ENCODE results near the gene KCNF1.

The KCNF1 gene

DNA sequence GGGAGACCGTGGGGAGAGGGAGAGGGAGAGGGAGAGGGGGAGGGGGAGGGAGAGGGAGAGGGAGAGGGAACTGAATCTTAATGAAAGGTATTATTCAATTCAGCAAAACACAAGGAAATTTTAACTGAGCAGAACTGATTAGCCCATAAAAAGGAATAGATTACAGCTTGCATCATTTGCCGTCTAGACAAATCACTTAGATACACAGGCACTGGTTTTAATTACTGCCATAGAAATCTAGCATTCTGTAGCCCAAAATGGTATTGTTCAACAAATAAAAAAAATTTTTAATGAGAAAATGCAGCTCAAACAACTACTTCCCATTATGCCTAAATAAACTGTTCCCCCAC, 7.9 kb upstream of the KCNF1 start:
- DNase-seq (ENCODE audit: low read depth): no peak

- no peak for DNase-seq (ENCODE audit: low read depth)
Observed at GRCh38 chr2:10904455-10904854, 7.3 kb upstream of the KCNF1 start.

DNA sequence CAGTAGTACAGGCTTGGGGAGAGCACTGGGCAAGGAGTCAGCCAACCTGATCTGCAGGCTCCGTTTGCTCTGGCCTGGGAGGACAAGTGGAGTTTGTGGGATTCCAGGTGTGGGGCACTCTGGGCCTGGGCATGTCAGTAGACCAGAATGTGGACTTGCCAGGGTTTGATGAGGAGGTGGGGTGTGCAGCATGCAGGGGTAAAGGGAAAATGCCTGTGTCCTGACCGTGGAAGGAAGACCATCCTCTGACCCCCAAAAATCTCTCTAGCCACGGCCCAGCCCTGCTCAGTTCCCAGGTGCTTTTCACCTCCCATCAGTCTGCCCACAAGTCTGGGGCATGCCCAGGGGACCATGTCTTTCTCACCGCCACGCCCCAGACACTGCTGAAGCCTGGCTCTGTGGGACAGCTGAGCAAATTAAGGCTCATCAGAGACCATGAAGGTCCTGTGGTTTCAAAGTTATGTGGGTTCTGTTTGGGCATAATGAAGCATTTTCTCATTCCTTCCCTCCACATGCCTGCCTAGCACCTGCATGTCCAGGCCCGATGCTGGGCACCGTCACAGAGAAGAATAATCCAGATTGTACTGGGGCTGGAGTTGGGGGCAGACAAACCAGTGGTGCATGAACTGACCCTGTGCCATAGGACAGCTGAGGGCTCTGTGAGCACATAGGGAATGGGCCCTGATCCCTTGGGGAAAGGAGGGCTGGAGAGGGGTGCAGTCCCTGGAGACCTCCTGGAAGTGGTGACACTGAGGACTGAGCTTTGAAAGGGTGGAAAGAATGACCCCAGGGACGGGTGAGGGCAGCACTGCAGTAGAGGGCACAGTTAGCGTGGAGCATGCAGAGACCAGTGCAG, 6.5 kb upstream of the KCNF1 start:
- no peak for DNase-seq (ENCODE audit: low read depth)

DNA sequence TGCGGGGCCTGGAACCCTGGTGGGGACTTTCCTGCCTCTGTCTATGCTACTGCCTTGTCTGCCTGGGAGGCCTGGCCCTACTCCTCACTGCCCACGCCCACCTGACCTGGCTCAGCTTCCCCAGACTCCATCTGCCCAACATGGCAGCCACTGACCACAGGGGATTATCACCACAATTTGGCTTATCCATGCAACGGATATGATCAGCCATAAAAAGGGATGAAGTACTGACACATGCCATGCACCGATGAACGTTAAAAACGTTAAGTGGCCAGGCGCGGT, 5.9 kb upstream of the KCNF1 start:
- no peak for DNase-seq (ENCODE audit: low read depth)

DNA sequence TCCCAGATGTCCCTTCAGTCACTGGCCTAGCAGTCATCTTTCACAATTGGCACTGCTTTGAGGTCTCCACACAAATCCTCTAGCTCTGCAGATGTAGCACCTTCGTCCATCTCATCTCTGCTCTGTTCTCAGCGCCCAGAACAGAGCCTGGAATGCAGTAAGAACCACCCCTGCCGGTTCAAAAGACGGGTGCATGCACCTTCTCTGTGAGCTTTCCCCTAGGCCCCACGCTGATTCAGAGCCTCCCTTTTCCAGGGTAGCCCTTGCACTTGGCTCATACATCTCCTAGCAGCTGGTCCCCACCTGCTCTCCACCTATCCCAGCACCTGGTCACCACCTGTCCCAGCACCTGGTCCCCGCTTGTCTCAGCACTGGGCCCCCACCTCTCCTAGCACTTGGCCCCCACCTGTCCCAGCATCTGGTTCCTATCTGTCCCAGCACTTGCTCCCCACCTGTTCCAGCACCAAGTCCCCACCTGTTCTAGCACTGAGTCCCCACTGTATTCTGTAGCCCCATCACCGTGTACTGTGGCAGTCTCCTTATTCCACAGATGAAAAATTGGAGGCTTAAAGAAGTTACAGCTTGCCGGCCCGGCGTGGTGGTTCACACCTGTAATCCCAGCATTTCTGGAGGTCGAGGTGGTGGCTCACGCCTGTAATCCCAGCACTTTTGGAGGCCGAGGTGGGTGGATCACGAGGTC, 4.7 kb upstream of the KCNF1 start:
- no peak for DNase-seq (ENCODE audit: low read depth)

DNA sequence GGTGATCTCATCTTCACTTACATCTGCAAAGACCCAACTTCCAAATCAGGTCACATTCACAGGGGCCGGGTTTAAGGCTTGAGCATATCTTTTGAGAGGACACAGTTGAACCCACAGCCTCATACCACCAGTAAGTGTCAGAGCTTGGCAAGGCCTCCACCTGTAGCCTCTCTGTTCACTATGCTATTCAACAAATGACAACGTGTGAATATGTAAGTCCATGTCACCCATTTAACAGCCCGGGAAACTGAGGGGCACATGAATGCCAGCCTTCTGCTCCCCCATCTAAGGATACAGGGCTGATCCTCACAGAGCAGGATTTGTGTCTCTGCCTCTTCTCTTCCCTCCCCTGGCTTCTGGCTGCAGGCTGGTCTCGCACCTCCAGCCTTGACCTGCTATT, 3.5 kb upstream of the KCNF1 start:
- no peak for DNase-seq (ENCODE audit: low read depth)

DNA sequence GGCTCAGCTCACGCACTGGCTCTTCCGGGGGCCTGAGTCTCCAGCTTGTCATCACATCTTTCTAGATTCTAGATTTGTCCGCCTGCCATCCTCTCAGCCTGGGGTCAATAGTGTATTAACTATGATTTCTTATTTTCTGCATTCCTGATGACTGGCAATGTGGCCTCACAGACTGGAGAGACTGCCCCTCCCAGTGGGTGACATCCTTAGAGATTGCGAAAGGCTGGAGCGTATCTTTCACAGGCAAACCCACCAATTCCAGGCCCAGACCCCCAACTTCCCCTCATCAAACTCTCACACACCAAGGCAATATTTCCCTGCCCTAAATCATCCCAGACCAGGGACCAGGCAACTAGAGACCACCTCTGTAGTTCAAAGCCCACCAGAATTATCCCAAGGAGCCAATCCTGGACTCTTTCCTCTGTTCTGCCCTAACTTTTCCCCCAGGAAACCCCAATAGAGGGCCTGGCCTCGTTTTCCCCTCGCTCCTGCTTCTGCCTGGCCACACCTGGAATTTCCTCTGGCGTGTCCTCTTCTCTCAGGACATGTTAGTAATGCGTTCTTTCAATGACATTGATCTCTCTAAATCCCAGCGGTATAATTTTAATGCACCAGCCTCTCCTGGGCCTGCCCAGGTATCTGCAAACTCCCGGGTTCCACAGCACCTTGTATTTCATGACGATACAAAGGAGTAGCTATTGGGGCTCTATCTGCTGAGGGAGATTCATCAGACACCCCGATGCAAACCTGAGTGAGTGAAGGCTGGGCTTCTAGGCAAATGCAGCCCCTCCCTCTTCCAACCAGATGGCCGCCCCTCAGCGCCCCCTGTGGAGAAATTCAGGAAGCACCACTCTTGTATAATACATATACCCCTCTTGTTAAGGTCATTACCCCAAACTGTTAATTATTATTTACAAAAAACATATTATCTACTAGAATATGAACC, 2.4 kb upstream of the KCNF1 start:
- DNase-seq (ENCODE audit: low read depth): no peak

GRCh38 chr2:10909996-10910341, 1.8 kb upstream of the KCNF1 start:
- no peak for DNase-seq (ENCODE audit: low read depth)

DNA sequence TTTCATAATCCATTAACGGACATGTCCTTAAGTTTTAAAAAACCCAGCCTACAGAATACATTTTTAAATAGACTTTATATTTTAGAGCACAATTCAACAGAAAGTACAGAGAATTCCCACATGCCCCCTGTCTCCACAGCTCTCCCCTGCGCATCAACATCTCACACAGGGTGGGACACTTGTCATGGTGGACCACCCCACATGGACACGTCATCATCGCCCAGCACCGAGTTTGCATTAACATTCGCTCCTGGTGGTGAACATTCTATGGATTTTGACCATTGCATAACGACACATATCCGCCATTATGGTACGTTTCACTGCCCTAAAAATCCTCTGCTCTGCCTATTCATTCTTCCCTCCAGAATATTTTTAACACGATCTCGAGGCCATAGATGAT, 1.1 kb upstream of the KCNF1 start:
- DNase-seq (ENCODE audit: low read depth): no peak

DNA sequence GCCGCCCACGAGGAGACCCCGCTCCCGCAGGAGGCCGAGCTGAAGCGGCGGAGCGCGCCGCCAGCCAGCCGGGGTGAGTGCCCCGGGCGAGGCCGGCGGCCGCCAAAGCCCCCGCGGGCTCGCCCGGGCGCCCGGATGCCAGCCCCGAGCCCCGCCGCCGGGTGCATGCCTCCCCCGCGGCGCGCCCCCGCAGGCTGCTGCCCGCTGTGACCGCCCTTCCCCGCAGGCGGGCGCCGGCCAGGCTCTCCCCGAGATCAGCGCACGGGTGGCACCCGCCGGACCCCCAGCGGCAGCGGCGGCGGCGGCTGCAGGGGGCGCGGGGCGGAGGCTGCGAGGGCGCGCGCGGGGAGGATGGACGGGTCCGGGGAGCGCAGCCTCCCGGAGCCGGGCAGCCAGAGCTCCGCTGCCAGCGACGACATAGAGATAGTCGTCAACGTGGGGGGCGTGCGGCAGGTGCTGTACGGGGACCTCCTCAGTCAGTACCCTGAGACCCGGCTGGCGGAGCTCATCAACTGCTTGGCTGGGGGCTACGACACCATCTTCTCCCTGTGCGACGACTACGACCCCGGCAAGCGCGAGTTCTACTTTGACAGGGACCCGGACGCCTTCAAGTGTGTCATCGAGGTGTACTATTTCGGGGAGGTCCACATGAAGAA, 470 bp downstream of the KCNF1 start:
- no peak for DNase-seq (ENCODE audit: low read depth)

DNA sequence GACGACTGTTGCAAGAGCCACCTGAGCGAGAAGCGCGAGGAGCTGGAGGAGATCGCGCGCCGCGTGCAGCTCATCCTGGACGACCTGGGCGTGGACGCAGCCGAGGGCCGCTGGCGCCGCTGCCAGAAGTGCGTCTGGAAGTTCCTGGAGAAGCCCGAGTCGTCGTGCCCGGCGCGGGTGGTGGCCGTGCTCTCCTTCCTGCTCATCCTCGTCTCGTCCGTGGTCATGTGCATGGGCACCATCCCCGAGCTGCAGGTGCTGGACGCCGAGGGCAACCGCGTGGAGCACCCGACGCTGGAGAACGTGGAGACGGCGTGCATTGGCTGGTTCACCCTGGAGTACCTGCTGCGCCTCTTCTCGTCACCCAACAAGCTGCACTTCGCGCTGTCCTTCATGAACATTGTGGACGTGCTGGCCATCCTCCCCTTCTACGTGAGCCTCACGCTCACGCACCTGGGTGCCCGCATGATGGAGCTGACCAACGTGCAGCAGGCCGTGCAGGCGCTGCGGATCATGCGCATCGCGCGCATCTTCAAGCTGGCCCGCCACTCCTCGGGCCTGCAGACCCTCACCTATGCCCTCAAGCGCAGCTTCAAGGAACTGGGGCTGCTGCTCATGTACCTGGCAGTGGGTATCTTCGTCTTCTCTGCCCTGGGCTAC, 1.2 kb downstream of the KCNF1 start:
- no peak for DNase-seq (ENCODE audit: low read depth)

DNA sequence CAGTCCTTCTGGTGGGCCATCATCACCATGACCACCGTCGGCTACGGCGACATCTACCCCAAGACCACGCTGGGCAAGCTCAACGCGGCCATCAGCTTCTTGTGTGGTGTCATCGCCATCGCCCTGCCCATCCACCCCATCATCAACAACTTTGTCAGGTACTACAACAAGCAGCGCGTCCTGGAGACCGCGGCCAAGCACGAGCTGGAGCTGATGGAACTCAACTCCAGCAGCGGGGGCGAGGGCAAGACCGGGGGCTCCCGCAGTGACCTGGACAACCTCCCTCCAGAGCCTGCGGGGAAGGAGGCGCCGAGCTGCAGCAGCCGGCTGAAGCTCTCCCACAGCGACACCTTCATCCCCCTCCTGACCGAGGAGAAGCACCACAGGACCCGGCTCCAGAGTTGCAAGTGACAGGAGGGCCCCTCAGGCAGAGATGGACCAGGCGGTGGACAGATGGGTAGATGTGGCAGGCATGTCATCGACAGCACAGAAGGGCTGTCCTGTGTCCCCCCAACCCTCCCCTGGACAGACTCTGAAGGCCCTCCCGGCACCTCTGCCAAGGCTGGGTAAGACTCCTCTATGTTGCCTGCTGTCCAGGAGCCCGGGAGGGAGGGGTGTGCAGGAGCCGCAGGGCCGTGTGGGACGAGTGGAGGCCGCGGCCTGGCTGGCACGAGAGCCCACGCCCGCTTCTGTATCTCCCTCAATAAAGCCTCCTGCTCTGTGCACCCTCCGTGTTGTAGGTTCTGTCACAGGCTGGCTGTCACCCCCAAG, 2.0 kb downstream of the KCNF1 start:
- DNase-seq (ENCODE audit: low read depth): no peak

DNA sequence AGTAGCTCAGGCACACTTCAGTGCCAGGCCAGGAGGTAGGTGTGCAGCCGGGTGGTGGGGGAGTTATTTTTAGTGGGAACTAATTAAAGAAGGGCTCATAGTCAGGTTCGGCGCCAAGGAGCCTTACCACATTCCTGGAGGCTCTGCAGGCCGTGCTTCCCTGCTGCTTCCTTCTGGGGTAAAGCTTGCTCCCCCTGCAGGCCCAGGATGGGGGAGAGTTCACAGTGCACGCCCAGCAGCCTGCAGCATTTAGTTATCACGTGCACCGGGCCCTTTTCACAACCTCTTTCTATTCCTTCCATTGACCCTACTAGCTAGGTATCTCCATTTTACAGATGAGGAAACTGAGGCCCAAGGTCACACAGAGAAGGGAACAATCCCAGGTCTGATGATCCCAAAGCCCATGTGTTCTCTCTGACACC, 2.5 kb downstream of the KCNF1 start:
- no peak for DNase-seq (ENCODE audit: low read depth)

- no peak for DNase-seq (ENCODE audit: low read depth)
Observed at GRCh38 chr2:10915236-10915635, 3.5 kb downstream of the KCNF1 start.

GRCh38 chr2:10915731-10916276, 4.1 kb downstream of the KCNF1 start:
- no peak for DNase-seq (ENCODE audit: low read depth)

- no peak for DNase-seq (ENCODE audit: low read depth)
Observed at GRCh38 chr2:10916953-10917352, 5.2 kb downstream of the KCNF1 start.

DNA sequence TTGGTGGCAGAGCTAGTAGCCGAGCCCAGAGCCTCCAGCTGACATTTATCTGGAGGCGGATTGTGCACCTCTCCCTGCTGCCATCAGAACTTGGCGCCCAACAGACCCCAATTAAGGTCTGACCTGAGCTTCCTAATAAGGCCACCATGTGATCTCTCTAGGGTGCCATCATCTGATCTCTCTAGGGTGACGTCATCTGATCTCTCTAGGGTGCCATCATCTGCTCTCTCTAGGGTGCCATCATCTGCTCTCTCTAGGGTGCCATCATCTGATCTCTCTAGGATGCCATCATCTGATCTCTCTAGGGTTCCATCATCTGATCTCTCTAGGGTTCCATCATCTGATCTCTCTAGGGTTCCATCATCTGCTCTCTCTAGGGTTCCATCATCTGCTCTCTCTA, 6.2 kb downstream of the KCNF1 start:
- no peak for DNase-seq (ENCODE audit: low read depth)

- DNase-seq (ENCODE audit: low read depth): no peak
Observed at GRCh38 chr2:10918661-10919409, 7.1 kb downstream of the KCNF1 start.

GRCh38 chr2:10919410-10919770, 7.7 kb downstream of the KCNF1 start:
- no peak for DNase-seq (ENCODE audit: low read depth)
